GM18520 (cell line): ENCODE data around the gene STK32C.
"Not testable (repeated sequence)": the region's sequence is repeated elsewhere in the genome, so short reads cannot be mapped to it uniquely, and the experiment has no call there.

Experiments
- ATAC-seq: cut with Tn5 transposase; IDR thresholded peaks from one replicate; pipeline ENCODE4 v1.9.1; 2021; ENCODE audit not compliant: unreplicated experiment

STK32C gene

GRCh38 chr10:132220996-132221395 is 86.8 kb downstream of the STK32C start:
- not testable (repeated sequence) for ATAC-seq

GRCh38 chr10:132220061-132220460 is 87.7 kb downstream of the STK32C start:
- ATAC-seq = no peak

GRCh38 chr10:132219486-132219885 is 88.3 kb downstream of the STK32C start:
- no peak for ATAC-seq

GRCh38 chr10:132216441-132216840 is 91.3 kb downstream of the STK32C start:
- ATAC-seq = not testable (repeated sequence)

- ATAC-seq = no peak
Observed at GRCh38 chr10:132213917-132214316, 93.8 kb downstream of the STK32C start.

- no peak for ATAC-seq
Observed at GRCh38 chr10:132212816-132213215, 94.9 kb downstream of the STK32C start.

- no peak for ATAC-seq
Observed at GRCh38 chr10:132211246-132211645, 96.5 kb downstream of the STK32C start.

- no peak for ATAC-seq
Observed at GRCh38 chr10:132210766-132211165, 97.0 kb downstream of the STK32C start.

- ATAC-seq = no peak
Observed at GRCh38 chr10:132209978-132210530, 97.7 kb downstream of the STK32C start.

- no peak for ATAC-seq
Observed at GRCh38 chr10:132209130-132209529, 98.6 kb downstream of the STK32C start.

- no peak for ATAC-seq
Observed at GRCh38 chr10:132208462-132209050, 99.2 kb downstream of the STK32C start.

- ATAC-seq = no peak
Observed at GRCh38 chr10:132207536-132208461, 100.0 kb downstream of the STK32C start.

- no peak for ATAC-seq
Observed at GRCh38 chr10:132206806-132207535, 100.8 kb downstream of the STK32C start.

- ATAC-seq = no peak
Observed at GRCh38 chr10:132206377-132206745, 101.4 kb downstream of the STK32C start.

GRCh38 chr10:132205650-132206376 is 101.9 kb downstream of the STK32C start:
- no peak for ATAC-seq

- no peak for ATAC-seq
Observed at GRCh38 chr10:132204781-132205473, 102.8 kb downstream of the STK32C start.

- ATAC-seq = no peak
Observed at GRCh38 chr10:132204078-132204780, 103.5 kb downstream of the STK32C start.

- ATAC-seq = no peak
Observed at GRCh38 chr10:132203256-132204077, 104.3 kb downstream of the STK32C start.
